ENCODE measurements around the gene AP5B1. TPM values are rescaled to one million over a fixed set of nuclear protein-coding genes. Genes with fewer than 3 reads are reported as not detected.

AP5B1 gene
- total RNA-seq, 1 experiment from 2014 or later: 9.4 TPM

GRCh38 chr11:65744026-65744698 lies 36.6 kb downstream of the AP5B1 start:
- no peak overlapping the region for H2AK5ac ChIP-seq (ENCODE audit: insufficient read length, low read length)
- H3K27me3 ChIP-seq (ENCODE audit: insufficient read depth, low read length): no peaks in the 10 kb centered on the region
- H4K91ac ChIP-seq (ENCODE audit: insufficient read length, low read depth, low read length): no peak overlapping the region
- Mint-ChIP-seq H3K27ac (no peak overlapping the region), H3K36me3 (ENCODE audit: insufficient read depth in 1 of 3, low read depth in 3 of 3) (no peaks in the 10 kb centered on the region), H3K4me3 (no peak overlapping the region), H3K9me3 (peaks cover 7 to 9% of the 10 kb centered on the region in 2 experiments; a peak in 3 of 5 replicates), H3K27me3 (ENCODE audit: low read depth) (peaks cover 49% of the 10 kb centered on the region), H3K4me1 (no peaks in the 10 kb centered on the region)
- no peak overlapping the region for H3K4me2 ChIP-seq (ENCODE audit: insufficient read depth, insufficient read length, low read length)
- no peak overlapping the region for H4K5ac ChIP-seq (ENCODE audit: insufficient read length, low read depth, low read length)
- no CpG with 5 or more reads among the region's 18 CpGs for WGBS (ENCODE audit: extremely low coverage, insufficient read length, low lambda C conversion rate)
- H2BK12ac ChIP-seq (ENCODE audit: insufficient read length, low read depth, low read length): no peak overlapping the region
- H3K14ac ChIP-seq (ENCODE audit: insufficient read depth, low read length): no peak overlapping the region
- no peaks in the 10 kb centered on the region for H3K79me2 ChIP-seq (ENCODE audit: insufficient read depth, low read length)
- H2AFZ ChIP-seq (ENCODE audit: low read length): no peak overlapping the region
- TF ChIP-seq, protein P1, sequence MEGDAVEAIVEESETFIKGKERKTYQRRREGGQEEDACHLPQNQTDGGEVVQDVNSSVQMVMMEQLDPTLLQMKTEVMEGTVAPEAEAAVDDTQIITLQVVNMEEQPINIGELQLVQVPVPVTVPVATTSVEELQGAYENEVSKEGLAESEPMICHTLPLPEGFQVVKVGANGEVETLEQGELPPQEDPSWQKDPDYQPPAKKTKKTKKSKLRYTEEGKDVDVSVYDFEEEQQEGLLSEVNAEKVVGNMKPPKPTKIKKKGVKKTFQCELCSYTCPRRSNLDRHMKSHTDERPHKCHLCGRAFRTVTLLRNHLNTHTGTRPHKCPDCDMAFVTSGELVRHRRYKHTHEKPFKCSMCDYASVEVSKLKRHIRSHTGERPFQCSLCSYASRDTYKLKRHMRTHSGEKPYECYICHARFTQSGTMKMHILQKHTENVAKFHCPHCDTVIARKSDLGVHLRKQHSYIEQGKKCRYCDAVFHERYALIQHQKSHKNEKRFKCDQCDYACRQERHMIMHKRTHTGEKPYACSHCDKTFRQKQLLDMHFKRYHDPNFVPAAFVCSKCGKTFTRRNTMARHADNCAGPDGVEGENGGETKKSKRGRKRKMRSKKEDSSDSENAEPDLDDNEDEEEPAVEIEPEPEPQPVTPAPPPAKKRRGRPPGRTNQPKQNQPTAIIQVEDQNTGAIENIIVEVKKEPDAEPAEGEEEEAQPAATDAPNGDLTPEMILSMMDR (conservative IDR thresholded peaks at IDR 0.05): peak; percentile 63
- no peak overlapping the region for H2BK120ac ChIP-seq (ENCODE audit: low read depth, low read length, poor library complexity, severe bottlenecking)
- no peaks in the 10 kb centered on the region for H4K20me1 ChIP-seq (ENCODE audit: control insufficient read depth, insufficient read depth, insufficient read length)
- no peak overlapping the region for H3K9ac ChIP-seq (ENCODE audit: extremely low read depth, insufficient read length, low read length)
- no peak overlapping the region for H2BK15ac ChIP-seq (ENCODE audit: low read depth, low read length)
- no peak overlapping the region for H3K27ac ChIP-seq (ENCODE audit: insufficient read length, low read depth, low read length)
- H3T11ph ChIP-seq (ENCODE audit: low read length): no peak overlapping the region
- no peak overlapping the region for H3K4ac ChIP-seq (ENCODE audit: low read depth, low read length)
- H3K56ac ChIP-seq (ENCODE audit: insufficient read length, low read depth, low read length): no peak overlapping the region
- H3K79me1 ChIP-seq (ENCODE audit: insufficient read depth, low read depth, low read length, poor library complexity, severe bottlenecking): no peaks in the 10 kb centered on the region
- no peaks in the 10 kb centered on the region for H3K4me1 ChIP-seq (ENCODE audit: insufficient read depth, low read length)
- no peaks in the 10 kb centered on the region for H3K23me2 ChIP-seq (ENCODE audit: insufficient read length, low read depth, low read length, poor library complexity, severe bottlenecking)
- H2BK20ac ChIP-seq (ENCODE audit: low read depth, low read length, poor library complexity, severe bottlenecking): no peak overlapping the region
- H3K23ac ChIP-seq (ENCODE audit: insufficient read length, low read depth, low read length): no peak overlapping the region
- DNase-seq: peak; percentile 82
- no peak overlapping the region for H4K8ac ChIP-seq (replicated peaks; ENCODE audit: insufficient read length, low read depth, low read length)
- no peaks in the 10 kb centered on the region for H3K9me3 ChIP-seq (ENCODE audit: control insufficient read depth, low read depth, low read length)
- H3K18ac ChIP-seq (ENCODE audit: insufficient read length, low read depth, low read length): no peak overlapping the region
- no peak overlapping the region for H2BK5ac ChIP-seq (ENCODE audit: insufficient read length, low read length)
